Calu3 (cell line): ENCODE data around the gene NPNT. TPM values are rescaled to one million over a fixed set of nuclear protein-coding genes. Genes with fewer than 3 reads are reported as not detected.
A peak's percentile ranks its signal among the peaks of the same experiment; 100 is the strongest.

ENCODE experiments used
- BruUV-seq: library from RNA; stranded (reverse); fragments of 400-500 nt; replicated peaks from 2 replicates; lab custom pipeline; 2021; lab: Mats Ljungman, UMichigan
- CTCF ChIA-PET: fragments of 300-600 bp; sonication (Branson Sonifier 250); formaldehyde crosslinking; loops from one replicate; lab custom pipeline; 2022; ENCODE audit warnings: antibody characterized with exemption; lab: Charles Lee
- DNase-seq: peaks from one replicate; pipeline ENCODE4 v3.0.0; 2022
- H3K27ac Mint-ChIP-seq: one replicate; pipeline ENCODE4 v1.8.0; 2022; ENCODE audit warnings: mixed read lengths; ENCODE audit not compliant: unreplicated experiment
- H3K27me3 Mint-ChIP-seq: one replicate; pipeline ENCODE4 v1.8.0; 2022; ENCODE audit warnings: mixed read lengths; ENCODE audit not compliant: unreplicated experiment
- H3K36me3 Mint-ChIP-seq: one replicate; pipeline ENCODE4 v1.8.0; 2022; ENCODE audit warnings: mild to moderate bottlenecking, moderate library complexity, mixed read lengths; ENCODE audit not compliant: insufficient read depth, unreplicated experiment
- H3K4me1 Mint-ChIP-seq: one replicate; pipeline ENCODE4 v1.8.0; 2022; ENCODE audit warnings: mild to moderate bottlenecking, low read depth, mixed read lengths; ENCODE audit not compliant: unreplicated experiment
- H3K4me3 Mint-ChIP-seq: one replicate; pipeline ENCODE4 v1.8.0; 2022; ENCODE audit warnings: mild to moderate bottlenecking, low read depth, moderate library complexity, mixed read lengths; ENCODE audit not compliant: unreplicated experiment
- H3K9me3 Mint-ChIP-seq: one replicate; pipeline ENCODE4 v1.8.0; 2022; ENCODE audit warnings: low read depth, mixed read lengths; ENCODE audit not compliant: unreplicated experiment
- intact Hi-C: fragments of 100-400 bp; cut with micrococcal nuclease; formaldehyde crosslinking; loops from one replicate; pipeline ENCODE4 v1.10.0; 2022; ENCODE audit not compliant: unreplicated experiment
- total RNA-seq: library from RNA; stranded (reverse); gene quantifications from 2 replicates; pipeline ENCODE4 v1.2.3, GENCODE V29; 2022
- TF ChIP-seq, protein P1 (sequence below): fragments of 200-600 bp; IDR thresholded peaks from one replicate; pipeline ENCODE4 v1.8.0; 2022; ENCODE audit warnings: antibody characterized with exemption; ENCODE audit not compliant: unreplicated experiment

NPNT gene
- total RNA-seq, 1 experiment from 2014 or later: 88.5 TPM

DNA sequence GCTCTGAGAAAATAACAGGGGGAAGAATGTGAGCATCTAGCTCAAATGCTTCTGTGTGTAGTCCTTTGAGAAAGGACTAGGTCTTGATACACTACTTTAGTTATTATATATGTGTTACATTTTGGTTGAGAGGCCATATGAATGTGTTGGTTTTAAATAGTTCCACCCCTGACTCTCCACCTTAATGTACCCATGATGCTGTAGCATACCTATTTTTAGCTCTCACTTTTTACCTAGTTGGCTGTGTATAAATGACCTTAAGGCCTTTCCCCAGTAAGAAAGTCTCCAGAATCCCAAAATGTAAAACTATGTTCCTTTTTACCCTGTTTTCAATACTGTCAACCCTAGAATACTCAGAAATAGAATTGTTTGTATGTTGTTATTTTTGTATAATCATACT lies 20.0 kb upstream of the NPNT start:
- no peak for DNase-seq
- H3K9me3 Mint-ChIP-seq: no peaks in the 10 kb centered on the region
- intact Hi-C loops: no loop called here
- H3K36me3 Mint-ChIP-seq: no peaks in the 10 kb centered on the region
- BruUV-seq: no TSS peak
- no peaks in the 10 kb centered on the region for H3K4me1 Mint-ChIP-seq
- TF ChIP-seq, protein P1, sequence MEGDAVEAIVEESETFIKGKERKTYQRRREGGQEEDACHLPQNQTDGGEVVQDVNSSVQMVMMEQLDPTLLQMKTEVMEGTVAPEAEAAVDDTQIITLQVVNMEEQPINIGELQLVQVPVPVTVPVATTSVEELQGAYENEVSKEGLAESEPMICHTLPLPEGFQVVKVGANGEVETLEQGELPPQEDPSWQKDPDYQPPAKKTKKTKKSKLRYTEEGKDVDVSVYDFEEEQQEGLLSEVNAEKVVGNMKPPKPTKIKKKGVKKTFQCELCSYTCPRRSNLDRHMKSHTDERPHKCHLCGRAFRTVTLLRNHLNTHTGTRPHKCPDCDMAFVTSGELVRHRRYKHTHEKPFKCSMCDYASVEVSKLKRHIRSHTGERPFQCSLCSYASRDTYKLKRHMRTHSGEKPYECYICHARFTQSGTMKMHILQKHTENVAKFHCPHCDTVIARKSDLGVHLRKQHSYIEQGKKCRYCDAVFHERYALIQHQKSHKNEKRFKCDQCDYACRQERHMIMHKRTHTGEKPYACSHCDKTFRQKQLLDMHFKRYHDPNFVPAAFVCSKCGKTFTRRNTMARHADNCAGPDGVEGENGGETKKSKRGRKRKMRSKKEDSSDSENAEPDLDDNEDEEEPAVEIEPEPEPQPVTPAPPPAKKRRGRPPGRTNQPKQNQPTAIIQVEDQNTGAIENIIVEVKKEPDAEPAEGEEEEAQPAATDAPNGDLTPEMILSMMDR: no peak
- CTCF ChIA-PET: no interaction called here
- H3K27me3 Mint-ChIP-seq: no peaks in the 10 kb centered on the region
- no peak overlapping the region for H3K27ac Mint-ChIP-seq
- H3K4me3 Mint-ChIP-seq: no peak overlapping the region

DNA sequence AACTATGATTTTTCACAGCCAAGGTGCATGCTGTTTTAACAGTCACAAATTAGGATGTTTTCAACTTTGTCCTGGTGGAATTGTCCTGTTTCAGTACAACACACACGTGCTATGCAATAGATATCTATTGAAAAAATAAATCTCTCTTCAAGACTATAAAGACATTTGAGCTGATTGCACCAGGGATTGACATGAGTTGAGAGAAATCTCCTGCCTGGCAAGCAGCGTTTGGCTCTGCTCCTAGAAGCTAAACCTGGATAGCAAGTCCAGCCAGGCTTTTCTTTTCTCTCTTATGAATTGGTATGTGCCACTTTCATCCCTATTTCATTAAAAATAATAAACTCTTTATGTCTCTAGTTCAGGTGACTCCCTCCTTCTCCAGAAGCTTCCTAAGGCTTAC lies 16.6 kb upstream of the NPNT start:
- H3K9me3 Mint-ChIP-seq: no peaks in the 10 kb centered on the region
- intact Hi-C loops: no loop called here
- no peak overlapping the region for H3K4me3 Mint-ChIP-seq
- CTCF ChIA-PET: no interaction called here
- H3K4me1 Mint-ChIP-seq: no peaks in the 10 kb centered on the region
- H3K36me3 Mint-ChIP-seq: no peaks in the 10 kb centered on the region
- H3K27ac Mint-ChIP-seq: no peak overlapping the region
- no peaks in the 10 kb centered on the region for H3K27me3 Mint-ChIP-seq
- TF ChIP-seq, protein P1: no peak
- DNase-seq: no peak
- no TSS peak for BruUV-seq

DNA sequence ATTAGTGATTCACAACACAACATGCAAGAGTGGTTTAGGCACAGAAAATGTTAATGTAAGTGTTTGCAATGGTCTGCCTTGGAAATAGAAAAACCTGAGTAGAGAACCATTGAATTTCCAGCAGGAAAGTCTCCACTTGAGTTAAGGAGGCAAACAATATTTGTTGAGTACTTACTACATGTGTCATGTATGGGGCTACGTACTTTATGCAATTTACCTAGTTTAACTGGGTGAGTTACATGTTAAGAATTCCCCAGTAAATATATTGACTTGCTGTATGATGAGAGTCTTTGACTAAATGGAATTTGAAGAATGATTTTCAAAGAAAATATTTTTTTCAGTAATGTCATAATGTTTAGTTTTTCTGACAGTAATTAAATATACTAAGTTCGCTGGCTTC lies 7.8 kb upstream of the NPNT start:
- intact Hi-C loops: no loop called here
- no TSS peak for BruUV-seq
- H3K9me3 Mint-ChIP-seq: peaks cover 2% of the 10 kb centered on the region
- no peaks in the 10 kb centered on the region for H3K36me3 Mint-ChIP-seq
- no peak overlapping the region for H3K27ac Mint-ChIP-seq
- no peaks in the 10 kb centered on the region for H3K27me3 Mint-ChIP-seq
- TF ChIP-seq, protein P1: no peak
- CTCF ChIA-PET: no interaction called here
- H3K4me3 Mint-ChIP-seq: no peak overlapping the region
- no peaks in the 10 kb centered on the region for H3K4me1 Mint-ChIP-seq
- no peak for DNase-seq

DNA sequence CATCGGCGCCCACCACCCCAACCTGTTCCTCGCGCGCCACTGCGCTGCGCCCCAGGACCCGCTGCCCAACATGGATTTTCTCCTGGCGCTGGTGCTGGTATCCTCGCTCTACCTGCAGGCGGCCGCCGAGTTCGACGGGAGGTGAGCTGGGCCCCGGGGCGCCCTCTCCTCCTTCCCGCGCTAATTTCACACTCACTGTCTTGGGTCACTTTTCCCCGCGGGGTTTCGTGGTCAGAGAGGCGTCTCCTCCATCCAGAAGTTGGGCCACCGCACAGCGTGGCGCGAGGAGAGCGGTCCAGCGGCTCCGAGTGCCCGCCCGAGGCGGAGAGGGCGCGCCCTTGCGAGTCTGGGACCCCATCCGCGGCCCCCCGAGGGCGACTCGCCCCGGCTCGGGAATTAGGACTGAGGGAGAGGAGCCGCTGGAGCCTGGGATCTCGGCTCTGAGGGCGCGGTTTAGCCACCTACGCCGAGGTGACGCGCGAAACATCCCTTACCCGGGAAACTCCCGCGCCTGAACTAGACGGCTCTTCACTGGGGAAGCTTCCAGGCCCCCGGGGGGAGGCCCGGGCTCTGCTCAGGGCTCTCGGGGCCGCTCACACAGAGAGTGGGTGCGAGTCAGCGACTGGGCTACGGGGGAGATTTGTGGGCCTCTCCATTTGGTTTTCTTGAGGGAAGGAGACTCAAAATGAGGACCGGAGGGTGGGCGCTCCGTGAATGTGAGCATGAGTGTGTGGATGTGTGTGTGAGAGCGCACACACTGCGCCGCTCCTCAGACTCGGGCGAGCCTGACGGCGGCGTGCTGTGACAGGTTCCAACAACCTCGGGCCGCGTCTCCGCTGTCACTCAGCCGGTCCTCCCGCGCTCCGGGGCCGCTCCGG lies 551 bp downstream of the NPNT start:
- Mint-ChIP-seq H3K27ac (peak overlapping the region; percentile 21), H3K4me1 (peaks cover 49% of the 10 kb centered on the region), H3K27me3 (no peaks in the 10 kb centered on the region), H3K9me3 (no peaks in the 10 kb centered on the region), H3K4me3 (peak overlapping the region; percentile 74), H3K36me3 (peaks cover 36% of the 10 kb centered on the region)
- TF ChIP-seq, protein P1: no peak
- CTCF ChIA-PET: interaction anchor here (0.6 to 1.4 kb wide), 4 partner anchors 68 to 183 kb away, joined by 3 to 4 read pairs (median 3); no protein-coding TSS in a partner anchor
- BruUV-seq: no TSS peak
- intact Hi-C loops: loop anchor here (5.0 to 10.0 kb wide), 2 partner anchors 71 to 181 kb away; no protein-coding TSS in a partner anchor
- peak; percentile 53 for DNase-seq
